Activated naive CD4-positive, alpha-beta T cell treated with anti-CD3 and anti-CD28 coated beads for 36 hours (primary cell): ENCODE measurements around the gene RPIA. TPM values are rescaled to one million over a fixed set of nuclear protein-coding genes. Genes with fewer than 3 reads are reported as not detected.

ENCODE experiments used
- CTCF ChIA-PET: fragments of 350-600 bp; sonication (Branson Sonifier 250); formaldehyde crosslinking; loops from one replicate; lab custom pipeline; 2021; ENCODE audit warnings: antibody characterized with exemption; lab: Charles Lee
- DNase-seq: peaks from one replicate; pipeline ENCODE4 v3.0.0-alpha.2; 2020
- H3K27ac Mint-ChIP-seq: one replicate; pipeline ENCODE4 v1.8.0; 2021; ENCODE audit warnings: mild to moderate bottlenecking, mixed read lengths
- H3K27me3 Mint-ChIP-seq: one replicate; pipeline ENCODE4 v1.8.0; 2021; ENCODE audit warnings: low read depth, mixed read lengths
- H3K36me3 Mint-ChIP-seq: one replicate; pipeline ENCODE4 v1.8.0; 2021; ENCODE audit warnings: low read depth, mixed read lengths
- H3K4me1 Mint-ChIP-seq: one replicate; pipeline ENCODE4 v1.8.0; 2021; ENCODE audit warnings: low read depth, mixed read lengths
- H3K4me3 Mint-ChIP-seq: one replicate; pipeline ENCODE4 v1.8.0; 2021; ENCODE audit warnings: mild to moderate bottlenecking, moderate library complexity, mixed read lengths
- H3K9me3 Mint-ChIP-seq: one replicate; pipeline ENCODE4 v1.8.0; 2021; ENCODE audit warnings: mixed read lengths
- intact Hi-C: fragments of 100-400 bp; cut with micrococcal nuclease; formaldehyde crosslinking; loops from one replicate; pipeline ENCODE4 v1.15.1; 2023
- total RNA-seq, 2 experiments: library from RNA; stranded (reverse); gene quantifications; one replicate each; pipeline ENCODE4 v1.2.3, GENCODE V29; 2021

Gene RPIA
- total RNA-seq, 2 experiments from 2014 or later = 67.3 to 70.0 TPM

DNA sequence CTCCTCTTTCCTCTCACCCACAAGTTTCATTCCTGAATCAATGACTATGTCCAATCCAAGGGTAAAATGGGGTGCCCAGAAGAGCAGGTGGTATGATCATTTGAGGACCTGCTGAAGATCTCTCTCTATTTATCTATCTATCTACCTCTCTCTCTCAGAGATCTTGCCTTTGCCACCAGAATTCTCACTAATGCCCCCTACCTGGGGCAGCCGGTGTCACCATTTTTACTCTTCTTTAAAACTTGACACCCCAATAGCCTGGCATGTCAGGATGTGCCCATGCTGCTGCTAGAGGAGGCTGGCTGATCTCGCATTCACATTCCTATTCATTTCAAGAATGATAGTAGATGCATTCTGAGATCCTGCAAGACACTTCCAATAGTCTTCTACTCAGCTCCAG, 24.3 kb upstream of the RPIA start:
- Mint-ChIP-seq H3K36me3 (no peaks in the 10 kb centered on the region), H3K4me3 (no peak overlapping the region), H3K4me1 (no peaks in the 10 kb centered on the region), H3K27me3 (no peaks in the 10 kb centered on the region), H3K27ac (no peak overlapping the region), H3K9me3 (no peaks in the 10 kb centered on the region)
- intact Hi-C loops = no loop called here
- no peak for DNase-seq
- CTCF ChIA-PET = interaction anchor here (0.7 to 11.4 kb wide), 4 partner anchors 8 to 316 kb away, joined by 3 to 139 read pairs (median 3); no protein-coding TSS in a partner anchor

DNA sequence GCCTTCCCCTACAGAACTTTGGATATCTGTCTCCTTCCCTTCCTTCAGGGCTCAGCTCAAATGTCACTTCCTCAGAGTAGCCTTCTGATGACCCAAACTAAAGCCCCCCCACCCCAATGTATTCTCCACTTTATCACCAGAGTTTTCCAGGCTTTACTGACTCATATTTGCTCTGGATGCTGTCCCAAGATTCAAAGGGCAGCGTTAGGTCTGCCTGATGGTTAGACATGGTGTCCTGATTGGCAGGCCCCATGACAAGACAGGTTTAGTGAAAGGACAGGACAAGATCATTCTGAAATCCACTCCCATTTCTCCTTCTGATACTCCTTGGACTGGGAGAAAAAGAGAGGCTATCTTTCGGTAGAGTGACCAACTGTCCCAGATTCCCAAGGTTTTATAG, 22.6 kb upstream of the RPIA start:
- CTCF ChIA-PET = interaction anchor here (0.8 to 11.4 kb wide), 7 partner anchors 9 to 82 kb away, joined by 3 to 139 read pairs (median 4); no protein-coding TSS in a partner anchor

DNA sequence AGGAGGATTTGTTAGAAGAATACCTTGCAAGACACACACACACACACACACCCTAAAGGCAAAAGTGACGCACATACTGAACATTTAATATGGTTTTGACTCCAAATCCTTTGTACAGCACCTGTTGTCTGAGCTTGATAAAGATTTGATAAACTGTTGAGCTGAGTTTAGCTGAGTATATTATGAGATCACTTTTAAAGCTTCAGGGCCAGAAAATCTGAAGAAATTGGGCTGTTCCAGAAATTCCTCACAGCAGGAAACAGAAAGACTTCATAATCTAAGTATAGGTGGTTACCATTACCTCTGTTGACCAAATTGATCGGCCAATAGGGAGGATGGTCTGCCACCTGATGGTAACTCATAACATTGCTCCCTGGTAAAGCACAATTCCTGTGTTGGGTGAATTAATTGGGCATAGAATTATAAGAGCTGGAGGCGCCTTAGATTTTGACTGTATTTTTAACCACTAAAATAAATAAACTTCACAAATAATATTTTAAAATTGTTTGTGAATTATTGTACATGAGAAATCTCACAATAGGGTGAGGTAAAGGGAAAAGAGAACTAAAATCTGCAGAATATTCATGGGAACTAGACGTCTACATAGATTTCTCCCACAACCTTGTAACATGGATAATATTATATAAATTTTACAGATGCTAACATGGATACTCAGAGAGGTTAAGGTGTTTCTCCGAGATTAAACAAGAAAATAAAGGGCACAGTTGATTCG, 21.8 kb upstream of the RPIA start:
- CTCF ChIA-PET = interaction anchor here (0.5 to 11.4 kb wide), 11 partner anchors 9 to 157 kb away, joined by 3 to 139 read pairs (median 4); no protein-coding TSS in a partner anchor
- no peaks in the 10 kb centered on the region for H3K27me3 Mint-ChIP-seq

More for the DNA sequence above, 22.6 kb upstream of the RPIA start:
- Mint-ChIP-seq H3K36me3 (no peaks in the 10 kb centered on the region), H3K4me3 (no peak overlapping the region), H3K9me3 (no peaks in the 10 kb centered on the region), H3K4me1 (no peaks in the 10 kb centered on the region), H3K27me3 (no peaks in the 10 kb centered on the region), H3K27ac (no peak overlapping the region)
- no peak for DNase-seq
- intact Hi-C loops = loop anchor here (1.0 kb wide), 2 partner anchors 41 to 78 kb away; no protein-coding TSS in a partner anchor

GRCh38 chr2:88671786-88672427, 19.6 kb upstream of the RPIA start:
- H3K27ac Mint-ChIP-seq = no peak overlapping the region
- CTCF ChIA-PET = interaction anchor here (0.6 to 11.4 kb wide), 31 partner anchors 7 to 417 kb away, joined by 3 to 139 read pairs (median 3); no protein-coding TSS in a partner anchor
- no peaks in the 10 kb centered on the region for H3K4me1 Mint-ChIP-seq
- peak; percentile 22 for DNase-seq
- intact Hi-C loops = loop anchor here (5.0 kb wide), 3 partner anchors 320 to 610 kb away; no protein-coding TSS in a partner anchor
- H3K27me3 Mint-ChIP-seq = no peaks in the 10 kb centered on the region
- no peaks in the 10 kb centered on the region for H3K9me3 Mint-ChIP-seq
- no peak overlapping the region for H3K4me3 Mint-ChIP-seq
- no peaks in the 10 kb centered on the region for H3K36me3 Mint-ChIP-seq

More for the DNA sequence above, 21.8 kb upstream of the RPIA start:
- H3K4me1 Mint-ChIP-seq = no peaks in the 10 kb centered on the region
- no peak overlapping the region for H3K27ac Mint-ChIP-seq
- intact Hi-C loops = loop anchor here (1.0 to 5.0 kb wide), 5 partner anchors 41 to 607 kb away; no protein-coding TSS in a partner anchor
- no peak overlapping the region for H3K4me3 Mint-ChIP-seq
- peak; percentile 55 for DNase-seq
- H3K36me3 Mint-ChIP-seq = no peaks in the 10 kb centered on the region
- H3K9me3 Mint-ChIP-seq = no peaks in the 10 kb centered on the region

GRCh38 chr2:88673363-88673762, 18.1 kb upstream of the RPIA start:
- H3K4me1 Mint-ChIP-seq = no peaks in the 10 kb centered on the region
- no peak for DNase-seq
- no peaks in the 10 kb centered on the region for H3K36me3 Mint-ChIP-seq
- intact Hi-C loops = loop anchor here (5.0 kb wide), 3 partner anchors 321 to 611 kb away; no protein-coding TSS in a partner anchor
- H3K27me3 Mint-ChIP-seq = no peaks in the 10 kb centered on the region
- no peak overlapping the region for H3K27ac Mint-ChIP-seq
- H3K9me3 Mint-ChIP-seq = no peaks in the 10 kb centered on the region
- CTCF ChIA-PET = interaction anchor here (0.6 to 11.4 kb wide), 6 partner anchors 9 to 184 kb away, joined by 3 to 139 read pairs (median 6); partner anchors contain the start of gene RPIA
- no peak overlapping the region for H3K4me3 Mint-ChIP-seq

GRCh38 chr2:88680266-88680902, 11.1 kb upstream of the RPIA start:
- H3K27ac Mint-ChIP-seq = no peak overlapping the region
- DNase-seq = no peak
- CTCF ChIA-PET = interaction anchor here (0.7 to 1.6 kb wide), 3 partner anchors 9 to 14 kb away, joined by 3 to 9 read pairs (median 3); partner anchors contain the start of gene RPIA
- peaks cover 20% of the 10 kb centered on the region for H3K36me3 Mint-ChIP-seq
- no peaks in the 10 kb centered on the region for H3K27me3 Mint-ChIP-seq
- H3K4me3 Mint-ChIP-seq = no peak overlapping the region
- peaks cover 13% of the 10 kb centered on the region for H3K9me3 Mint-ChIP-seq
- no peaks in the 10 kb centered on the region for H3K4me1 Mint-ChIP-seq
- intact Hi-C loops = no loop called here

GRCh38 chr2:88680916-88681315, 10.6 kb upstream of the RPIA start:
- H3K36me3 Mint-ChIP-seq = peaks cover 21% of the 10 kb centered on the region
- intact Hi-C loops = no loop called here
- CTCF ChIA-PET = interaction anchor here (1.6 kb wide), 1 partner anchor 9 kb away, joined by 9 read pairs; no protein-coding TSS in a partner anchor
- H3K4me1 Mint-ChIP-seq = no peaks in the 10 kb centered on the region
- H3K27ac Mint-ChIP-seq = no peak overlapping the region
- peaks cover 13% of the 10 kb centered on the region for H3K9me3 Mint-ChIP-seq
- H3K4me3 Mint-ChIP-seq = no peak overlapping the region
- no peaks in the 10 kb centered on the region for H3K27me3 Mint-ChIP-seq
- DNase-seq = no peak

DNA sequence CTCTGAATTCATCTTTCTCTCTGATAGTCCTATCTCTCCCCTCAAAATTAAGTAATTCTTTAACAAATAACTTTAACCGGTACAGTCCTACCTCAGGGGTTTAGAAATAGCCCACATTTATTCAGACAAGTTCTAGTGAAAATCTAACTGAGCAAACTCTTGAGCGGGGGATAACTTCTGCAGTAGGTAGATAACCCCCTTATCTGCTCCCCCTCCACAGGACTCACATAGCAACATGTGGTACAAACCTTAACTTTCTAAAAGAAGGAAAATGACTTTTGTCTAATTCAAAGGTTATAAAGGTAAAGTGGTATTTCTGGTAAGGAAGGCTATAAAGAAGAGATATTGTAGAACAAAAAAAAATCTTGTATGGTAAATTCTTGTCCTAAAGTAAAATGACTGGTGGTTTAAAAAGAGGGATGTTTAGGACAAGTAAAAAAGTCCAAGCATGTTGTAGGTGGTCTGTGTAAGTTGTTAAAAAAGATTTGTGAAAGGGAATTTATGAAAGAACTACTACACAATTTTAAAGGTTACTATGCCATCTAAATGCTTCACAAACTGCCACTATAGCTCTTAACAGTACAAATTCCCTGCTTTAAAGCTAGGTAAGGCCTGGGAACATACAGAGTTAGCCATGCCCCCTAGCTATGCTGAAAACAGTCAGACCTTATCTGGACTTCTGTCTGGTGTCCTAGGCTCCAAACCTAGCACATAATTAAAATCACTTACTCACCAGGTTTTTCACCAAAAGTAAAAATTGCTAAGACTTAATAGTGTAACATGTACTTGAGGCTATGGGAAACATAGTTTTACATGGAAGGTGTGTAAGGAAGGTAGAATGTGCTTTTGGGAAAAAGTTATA, 8.1 kb upstream of the RPIA start:
- H3K4me3 Mint-ChIP-seq = no peak overlapping the region
- peaks cover 32% of the 10 kb centered on the region for H3K36me3 Mint-ChIP-seq
- intact Hi-C loops = no loop called here
- no peak overlapping the region for H3K27ac Mint-ChIP-seq
- peaks cover 13% of the 10 kb centered on the region for H3K9me3 Mint-ChIP-seq
- H3K27me3 Mint-ChIP-seq = no peaks in the 10 kb centered on the region
- H3K4me1 Mint-ChIP-seq = no peaks in the 10 kb centered on the region
- DNase-seq = no peak
- CTCF ChIA-PET = interaction anchor here (0.6 kb wide), 1 partner anchor 30 kb away, joined by 4 read pairs; no protein-coding TSS in a partner anchor

DNA sequence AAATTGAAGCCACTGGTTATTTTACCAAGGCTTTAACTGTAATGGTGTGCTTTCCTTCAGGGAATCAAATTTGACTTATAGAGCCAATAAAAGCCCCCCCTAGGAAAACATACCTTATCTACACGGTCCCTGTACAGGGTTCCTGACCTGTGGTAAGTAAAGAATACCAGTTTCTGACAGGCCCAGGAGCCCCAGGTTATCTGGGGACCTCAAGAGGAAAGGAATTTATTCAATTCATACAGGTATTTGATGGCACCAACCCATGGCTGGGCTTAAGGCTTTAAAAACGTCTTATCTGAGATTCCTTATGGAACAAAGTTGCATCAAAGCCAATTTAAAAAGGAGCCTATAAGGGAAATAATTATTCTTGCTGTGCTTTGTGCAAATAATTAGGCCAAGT, 7.0 kb upstream of the RPIA start:
- intact Hi-C loops = no loop called here
- CTCF ChIA-PET = no interaction called here
- Mint-ChIP-seq H3K27me3 (no peaks in the 10 kb centered on the region), H3K36me3 (peaks cover 34% of the 10 kb centered on the region), H3K4me1 (peaks cover 2% of the 10 kb centered on the region), H3K9me3 (peaks cover 13% of the 10 kb centered on the region), H3K4me3 (no peak overlapping the region), H3K27ac (no peak overlapping the region)
- no peak for DNase-seq

- H3K9me3 Mint-ChIP-seq = peaks cover 13% of the 10 kb centered on the region
- no peak for DNase-seq
- peaks cover 16% of the 10 kb centered on the region for H3K4me1 Mint-ChIP-seq
- H3K4me3 Mint-ChIP-seq = no peak overlapping the region
- H3K27me3 Mint-ChIP-seq = no peaks in the 10 kb centered on the region
- H3K27ac Mint-ChIP-seq = no peak overlapping the region
- CTCF ChIA-PET = interaction anchor here (1.4 kb wide), 1 partner anchor 15 kb away, joined by 4 read pairs; no protein-coding TSS in a partner anchor
- intact Hi-C loops = no loop called here
- peaks cover 39% of the 10 kb centered on the region for H3K36me3 Mint-ChIP-seq
These were observed 5.2 kb upstream of the RPIA start for GRCh38 chr2:88686320-88686719.

DNA sequence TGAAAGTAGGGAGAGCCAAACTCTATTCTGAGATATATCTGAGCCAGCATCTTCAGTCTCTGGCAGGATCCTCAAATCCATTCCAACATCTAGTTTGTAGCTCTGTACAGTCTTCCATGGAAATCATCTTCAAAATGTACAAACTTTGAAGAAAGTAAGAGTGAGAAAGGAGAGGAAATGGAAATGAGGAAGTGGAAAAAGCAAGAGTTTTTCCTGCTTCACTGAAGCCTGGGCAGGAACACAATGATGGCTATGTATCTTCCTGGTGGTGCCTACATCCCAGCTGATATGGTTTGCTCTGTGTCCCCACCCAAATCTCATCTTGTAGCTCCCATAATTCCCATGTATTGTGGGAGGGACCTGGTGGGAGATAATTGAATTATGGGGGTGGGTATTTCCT, 4.1 kb upstream of the RPIA start:
- H3K9me3 Mint-ChIP-seq = peaks cover 13% of the 10 kb centered on the region
- no peak overlapping the region for H3K4me3 Mint-ChIP-seq
- H3K27ac Mint-ChIP-seq = no peak overlapping the region
- DNase-seq = no peak
- peaks cover 16% of the 10 kb centered on the region for H3K4me1 Mint-ChIP-seq
- H3K36me3 Mint-ChIP-seq = peaks cover 39% of the 10 kb centered on the region
- intact Hi-C loops = no loop called here
- CTCF ChIA-PET = interaction anchor here (1.5 kb wide), 1 partner anchor 16 kb away, joined by 3 read pairs; no protein-coding TSS in a partner anchor
- H3K27me3 Mint-ChIP-seq = no peaks in the 10 kb centered on the region
